Midbrain (tissue), 1 donor: Measurements from ENCODE around the gene EOMES.

Experiments used
- DNase-seq: peaks from one replicate; lab custom pipeline; 2025; lab: John Stamatoyannopoulos, UW

Gene EOMES

GRCh38 chr3:27680517-27681246 lies 41.4 kb downstream of the EOMES start:
- DNase-seq: no peak

GRCh38 chr3:27679691-27680090 lies 42.4 kb downstream of the EOMES start:
- DNase-seq: no peak

- no peak for DNase-seq
These were observed 43.9 kb downstream of the EOMES start for GRCh38 chr3:27678234-27678633.

GRCh38 chr3:27677565-27677964 lies 44.6 kb downstream of the EOMES start:
- DNase-seq: no peak

- DNase-seq: no peak
These were observed 46.8 kb downstream of the EOMES start for GRCh38 chr3:27675287-27675686.

- no peak for DNase-seq
These were observed 48.4 kb downstream of the EOMES start for GRCh38 chr3:27673701-27674100.

- no peak for DNase-seq
These were observed 51.0 kb downstream of the EOMES start for GRCh38 chr3:27671101-27671500.

- DNase-seq: no peak
These were observed 51.5 kb downstream of the EOMES start for GRCh38 chr3:27670619-27671018.

- DNase-seq: no peak
These were observed 52.5 kb downstream of the EOMES start for GRCh38 chr3:27669591-27669990.

- no peak for DNase-seq
These were observed 54.4 kb downstream of the EOMES start for GRCh38 chr3:27667751-27668150.

GRCh38 chr3:27666708-27667107 lies 55.4 kb downstream of the EOMES start:
- DNase-seq: peak; percentile 74

- DNase-seq: peak; percentile 13
These were observed 55.9 kb downstream of the EOMES start for GRCh38 chr3:27666272-27666671.
